HAP-1 (cell line): Measurements from ENCODE around the gene MEOX2.

ENCODE experiments used
- DNase-seq, 2 experiments: peaks; one replicate each; pipeline ENCODE4 v3.0.0-alpha.2; 2016 to 2020; ENCODE audit warnings: low spot score in 2 of 2
- H3K27me3 ChIP-seq: fragments of 250-450 bp; sonication (Bioruptor Pico); 2 replicates; pipeline ENCODE4 v1.5.1; 2020; ENCODE audit warnings: low read depth, mild to moderate bottlenecking, moderate library complexity
- H3K36me3 ChIP-seq: fragments of 250-450 bp; sonication (Bioruptor Pico); replicated peaks from 2 replicates; pipeline ENCODE4 v1.5.1; 2020; ENCODE audit warnings: mild to moderate bottlenecking
- H3K4me1 ChIP-seq: fragments of 250-450 bp; sonication (Bioruptor Pico); 2 replicates; pipeline ENCODE4 v1.5.1; 2020; ENCODE audit warnings: mild to moderate bottlenecking
- H3K4me3 ChIP-seq: fragments of 250-450 bp; sonication (Bioruptor Pico); 2 replicates; pipeline ENCODE4 v1.5.1; 2020; ENCODE audit warnings: mild to moderate bottlenecking, moderate library complexity
- H3K9me3 ChIP-seq: fragments of 250-450 bp; sonication (Bioruptor Pico); 2 replicates; pipeline ENCODE4 v1.5.1; 2020; ENCODE audit warnings: mild to moderate bottlenecking, moderate library complexity
- in situ Hi-C: fragments of 300-500 bp; cut with MboI; formaldehyde crosslinking; loops from 3 replicates; pipeline ENCODE4 v1.14.3; 2020; ENCODE audit warnings: low sequenced_read_pairs, inconsistent platforms, mixed read lengths

The MEOX2 gene

DNA sequence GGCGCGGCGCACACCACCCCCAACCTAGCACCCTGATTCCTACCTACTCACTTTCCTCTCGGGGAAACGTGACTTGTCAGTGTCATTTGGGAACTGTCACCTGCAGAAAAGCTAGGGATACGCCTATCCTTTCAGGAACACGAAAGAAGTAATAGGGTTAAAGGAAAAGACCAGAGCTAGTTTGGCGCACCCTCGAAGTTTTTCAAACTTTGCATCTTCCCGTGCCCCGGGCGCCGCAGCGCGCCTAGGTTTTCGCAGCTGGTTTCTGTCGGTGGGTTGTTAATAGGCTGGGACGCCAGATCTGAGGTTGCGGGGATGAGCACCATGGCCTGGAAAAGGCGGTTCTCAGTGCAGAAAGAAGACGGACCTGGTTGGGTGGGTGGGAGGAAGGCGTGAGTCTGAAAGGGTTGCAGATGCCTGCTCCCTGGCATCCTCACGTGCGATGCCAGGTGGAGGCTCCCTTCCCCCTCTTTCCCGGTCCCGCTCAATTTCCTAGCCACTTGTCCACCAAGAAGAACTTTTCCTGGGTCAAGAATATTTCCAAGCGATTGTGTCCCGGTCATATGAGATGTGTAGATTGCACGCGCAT, 568 bp upstream of the MEOX2 start:
- no peaks in the 10 kb centered on the region for H3K27me3 ChIP-seq
- H3K4me1 ChIP-seq: peaks cover 5% of the 10 kb centered on the region
- H3K4me3 ChIP-seq: no peak overlapping the region
- in situ Hi-C loops: no loop called here
- no peaks in the 10 kb centered on the region for H3K36me3 ChIP-seq
- no peaks in the 10 kb centered on the region for H3K9me3 ChIP-seq
- no peak for DNase-seq

DNA sequence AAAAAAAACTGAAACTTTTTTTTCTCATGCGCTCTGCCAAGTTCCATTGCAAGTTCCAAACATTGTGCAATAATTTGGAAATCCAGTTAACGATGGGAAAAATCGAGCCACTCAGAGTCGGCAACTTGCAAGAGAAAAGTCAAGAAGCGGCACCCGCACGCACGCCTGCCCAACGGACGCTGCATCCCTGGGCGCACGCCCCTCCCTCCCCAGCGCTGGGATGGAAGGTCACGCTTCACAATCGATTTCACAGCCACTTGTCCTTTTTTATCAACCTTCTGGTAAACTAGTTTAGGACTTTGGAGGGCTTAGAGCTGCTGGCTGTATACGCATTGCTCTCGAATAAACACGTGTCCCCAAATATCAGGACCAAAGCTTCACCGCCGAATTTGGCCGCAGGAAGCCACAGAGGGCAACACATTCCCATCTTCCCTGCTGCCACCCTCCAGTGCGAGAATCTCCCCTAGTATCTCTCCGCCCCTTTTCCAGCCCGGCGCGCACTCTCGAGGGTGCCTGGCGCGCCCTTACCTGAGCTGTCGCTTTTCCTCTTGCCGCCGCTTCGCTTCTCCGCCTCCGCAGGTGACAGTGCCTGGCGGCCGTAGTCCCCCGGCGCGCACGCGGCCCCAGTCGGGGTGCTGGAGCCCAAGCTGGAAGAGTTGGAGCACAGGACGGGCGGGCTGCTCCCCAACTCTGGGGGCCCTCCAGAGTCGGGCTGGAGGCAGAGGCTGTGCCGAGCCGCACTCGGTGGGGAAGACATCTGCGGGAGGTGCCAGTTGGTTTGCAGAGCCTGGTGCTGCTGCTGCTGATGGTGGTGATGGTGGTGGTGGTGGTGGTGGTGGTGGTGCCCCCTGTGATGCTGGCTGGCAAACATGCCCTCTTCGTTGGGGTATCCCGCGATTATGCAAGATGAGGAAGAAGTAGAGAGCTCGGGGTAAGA, 857 bp downstream of the MEOX2 start:
- Histone ChIP-seq H3K9me3 (no peaks in the 10 kb centered on the region), H3K36me3 (no peaks in the 10 kb centered on the region), H3K4me3 (no peak overlapping the region), H3K4me1 (peaks cover 5% of the 10 kb centered on the region), H3K27me3 (no peaks in the 10 kb centered on the region)
- no peak for DNase-seq
- in situ Hi-C loops: no loop called here

DNA sequence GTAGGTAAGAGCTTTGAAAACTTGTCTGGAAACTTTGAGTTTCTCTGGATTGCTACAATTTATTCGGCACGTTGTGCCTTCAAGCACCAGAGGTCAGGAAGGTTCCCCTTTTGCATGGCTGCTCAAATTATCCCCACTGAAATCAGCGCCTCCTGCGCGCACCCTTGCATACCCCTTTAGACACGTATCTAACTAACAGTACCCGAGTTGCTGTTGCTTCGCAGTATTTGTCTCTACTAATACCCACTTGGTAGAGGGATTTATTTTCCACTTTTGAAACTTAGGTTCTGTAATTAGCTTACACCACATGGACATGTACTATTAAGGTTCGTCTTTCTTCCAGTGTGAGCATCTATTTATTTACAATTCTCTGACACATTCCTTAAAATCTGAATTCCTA, 1.6 kb downstream of the MEOX2 start:
- Histone ChIP-seq H3K4me3 (no peak overlapping the region), H3K36me3 (no peaks in the 10 kb centered on the region), H3K4me1 (peaks cover 5% of the 10 kb centered on the region), H3K27me3 (no peaks in the 10 kb centered on the region), H3K9me3 (no peaks in the 10 kb centered on the region)
- in situ Hi-C loops: no loop called here
- DNase-seq: no peak

DNA sequence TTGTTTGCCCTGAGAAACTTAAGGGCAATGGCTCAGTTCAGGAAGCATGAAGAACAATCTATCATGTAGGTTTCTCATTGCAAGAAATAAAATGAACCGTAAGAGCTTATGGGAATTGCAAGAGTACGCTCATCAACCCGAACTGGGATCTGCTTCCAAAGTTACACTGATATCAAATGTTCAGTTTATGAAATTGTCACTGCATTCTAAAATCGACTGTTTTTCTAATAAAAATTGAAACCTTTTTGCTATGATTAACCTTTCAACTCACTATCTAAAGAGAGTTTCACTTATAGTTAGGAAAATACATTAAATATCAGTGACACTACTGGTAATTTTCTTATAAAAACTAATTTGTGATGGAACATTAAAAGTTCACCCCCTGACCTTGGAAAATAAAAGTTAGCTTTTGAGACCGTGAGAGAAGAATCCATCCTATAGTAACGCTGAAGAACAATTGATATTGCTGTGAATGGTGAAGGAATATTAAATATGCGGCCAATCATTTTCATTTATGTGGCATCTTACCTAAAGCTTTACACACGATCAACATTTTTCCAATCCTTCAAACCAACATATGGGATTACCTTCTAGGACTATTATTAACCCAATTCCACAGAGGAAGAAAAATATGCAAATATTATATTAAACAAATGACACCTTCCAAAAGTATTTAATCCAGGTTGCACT, 2.2 kb downstream of the MEOX2 start:
- in situ Hi-C loops: no loop called here
- Histone ChIP-seq H3K27me3 (no peaks in the 10 kb centered on the region), H3K4me3 (no peak overlapping the region), H3K36me3 (no peaks in the 10 kb centered on the region), H3K9me3 (no peaks in the 10 kb centered on the region), H3K4me1 (peaks cover 5% of the 10 kb centered on the region)
- DNase-seq: no peak

DNA sequence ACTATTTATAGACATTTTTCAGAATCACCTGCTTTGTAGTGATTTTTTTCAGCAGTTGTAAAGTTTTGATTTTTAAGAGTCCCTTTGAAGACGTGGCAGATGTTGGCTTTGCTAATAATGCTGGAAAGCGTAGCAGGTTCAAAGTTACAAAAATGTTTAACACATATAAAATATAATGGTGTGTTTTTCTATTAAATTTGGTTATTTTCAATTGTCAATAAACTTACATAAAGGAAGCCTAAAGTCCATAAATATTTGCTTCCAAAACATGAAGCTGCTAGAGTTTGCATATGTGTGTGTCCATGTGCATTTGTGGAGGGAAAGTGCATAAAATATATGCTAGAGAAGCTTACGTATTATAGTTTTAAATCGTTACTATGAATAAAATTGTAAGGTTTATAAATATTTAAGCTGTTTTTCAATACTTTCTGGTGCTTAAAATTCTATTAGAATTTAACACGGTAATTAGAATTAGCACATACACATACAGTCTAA, 3.7 kb downstream of the MEOX2 start:
- Histone ChIP-seq H3K36me3 (no peaks in the 10 kb centered on the region), H3K9me3 (no peaks in the 10 kb centered on the region), H3K4me3 (no peak overlapping the region), H3K4me1 (no peaks in the 10 kb centered on the region), H3K27me3 (no peaks in the 10 kb centered on the region)
- no peak for DNase-seq
- in situ Hi-C loops: no loop called here

DNA sequence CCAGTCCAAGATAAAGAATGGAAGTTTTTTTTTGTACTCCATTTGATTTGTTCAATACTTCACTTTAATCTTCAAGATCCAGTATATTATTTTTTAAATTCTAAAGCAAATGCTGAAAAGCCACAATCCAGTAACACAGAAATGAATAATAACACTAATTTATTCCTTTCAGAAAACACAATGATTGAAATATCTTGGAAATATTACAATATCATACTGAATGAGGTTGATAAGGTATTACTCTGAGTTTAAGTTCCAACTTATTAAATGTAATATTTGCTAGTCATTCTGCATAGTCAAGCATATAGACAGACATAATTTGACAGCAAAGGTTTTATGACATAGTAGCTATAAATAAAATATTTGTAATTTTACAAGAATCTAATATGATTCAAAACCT, 4.4 kb downstream of the MEOX2 start:
- no peaks in the 10 kb centered on the region for H3K4me1 ChIP-seq
- no peak for DNase-seq
- H3K4me3 ChIP-seq: no peak overlapping the region
- H3K9me3 ChIP-seq: no peaks in the 10 kb centered on the region
- in situ Hi-C loops: no loop called here
- H3K27me3 ChIP-seq: no peaks in the 10 kb centered on the region
- H3K36me3 ChIP-seq: no peaks in the 10 kb centered on the region

DNA sequence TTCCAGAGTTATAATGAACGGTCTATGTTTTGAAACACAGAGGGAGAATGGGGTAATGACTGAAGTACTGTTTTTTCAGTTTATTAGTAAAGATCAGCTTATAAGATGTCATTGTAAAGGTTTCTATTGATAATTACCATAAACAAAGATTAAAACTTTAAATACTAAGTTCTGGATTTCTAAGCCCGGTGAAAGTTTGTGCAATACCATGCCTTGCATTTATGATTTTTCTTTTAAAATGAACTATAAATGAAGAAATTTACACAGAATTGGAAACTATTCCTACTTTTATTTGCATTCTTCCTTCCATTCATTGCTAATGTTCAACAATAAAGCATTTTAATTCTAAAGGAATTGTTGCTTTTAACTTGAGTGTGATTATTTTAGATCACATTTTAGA, 4.9 kb downstream of the MEOX2 start:
- Histone ChIP-seq H3K36me3 (no peaks in the 10 kb centered on the region), H3K9me3 (no peaks in the 10 kb centered on the region), H3K4me1 (no peaks in the 10 kb centered on the region), H3K27me3 (no peaks in the 10 kb centered on the region), H3K4me3 (no peak overlapping the region)
- in situ Hi-C loops: no loop called here
- DNase-seq: no peak

DNA sequence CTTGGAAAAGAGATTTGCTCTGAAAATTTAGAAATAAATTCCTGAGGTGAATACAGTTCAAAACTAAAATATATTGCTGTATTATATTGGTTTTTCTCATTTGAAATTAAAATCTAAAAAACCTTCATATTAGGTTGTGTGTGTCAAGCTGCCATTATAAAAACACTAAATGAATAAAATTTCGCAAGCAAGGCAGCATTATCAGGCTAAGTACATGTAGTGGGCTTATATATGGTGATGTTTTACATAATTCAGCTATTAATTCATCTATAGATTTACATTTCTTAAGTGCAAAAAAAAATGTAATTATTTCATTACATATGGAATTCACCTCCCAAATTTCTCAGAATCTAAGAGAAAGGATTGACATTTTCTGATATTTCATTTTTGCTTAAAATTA, 5.3 kb downstream of the MEOX2 start:
- Histone ChIP-seq H3K36me3 (no peaks in the 10 kb centered on the region), H3K4me3 (no peak overlapping the region), H3K4me1 (no peaks in the 10 kb centered on the region), H3K9me3 (no peaks in the 10 kb centered on the region), H3K27me3 (no peaks in the 10 kb centered on the region)
- in situ Hi-C loops: no loop called here
- no peak for DNase-seq

DNA sequence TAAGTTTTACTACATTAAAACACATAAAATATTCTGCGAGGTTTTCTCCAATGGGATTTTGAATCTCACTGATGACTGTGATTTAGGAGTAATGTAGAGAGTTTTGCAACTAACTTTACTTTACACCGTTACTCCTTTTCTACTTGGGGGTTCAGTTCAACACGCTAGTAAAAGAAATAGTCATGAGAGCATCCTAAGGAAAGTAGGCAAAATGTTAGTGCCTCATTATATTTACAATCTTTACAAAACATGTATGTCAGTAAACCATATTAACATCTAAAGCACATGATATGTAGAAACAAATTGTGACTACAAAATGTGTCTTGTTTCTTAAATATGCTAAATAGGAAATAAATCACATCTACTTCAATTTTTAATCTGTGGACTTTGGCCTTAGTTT, 6.0 kb downstream of the MEOX2 start:
- no peak for DNase-seq
- no peaks in the 10 kb centered on the region for H3K9me3 ChIP-seq
- H3K4me3 ChIP-seq: no peak overlapping the region
- no peaks in the 10 kb centered on the region for H3K36me3 ChIP-seq
- in situ Hi-C loops: no loop called here
- no peaks in the 10 kb centered on the region for H3K4me1 ChIP-seq
- H3K27me3 ChIP-seq: no peaks in the 10 kb centered on the region

DNA sequence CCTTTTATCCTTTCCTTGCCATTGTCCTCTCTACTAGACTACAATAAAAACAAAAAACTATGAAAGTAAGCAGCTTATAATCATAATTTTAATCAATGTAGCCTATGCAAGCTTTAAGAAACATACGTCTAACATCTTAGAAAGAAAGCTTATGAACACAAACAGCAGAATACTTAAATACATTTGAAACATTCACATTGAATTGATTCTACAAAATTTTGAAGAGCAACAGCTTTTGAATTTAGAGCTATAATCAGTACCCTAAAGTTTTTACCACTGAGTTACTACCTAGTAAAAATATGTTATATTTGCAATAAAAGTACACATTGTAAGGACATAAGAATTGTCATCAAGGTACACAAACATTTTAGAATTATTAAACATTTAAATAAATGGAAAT, 7.2 kb downstream of the MEOX2 start:
- Histone ChIP-seq H3K4me1 (no peaks in the 10 kb centered on the region), H3K36me3 (no peaks in the 10 kb centered on the region), H3K4me3 (no peak overlapping the region), H3K9me3 (no peaks in the 10 kb centered on the region), H3K27me3 (no peaks in the 10 kb centered on the region)
- DNase-seq: no peak
- in situ Hi-C loops: no loop called here

DNA sequence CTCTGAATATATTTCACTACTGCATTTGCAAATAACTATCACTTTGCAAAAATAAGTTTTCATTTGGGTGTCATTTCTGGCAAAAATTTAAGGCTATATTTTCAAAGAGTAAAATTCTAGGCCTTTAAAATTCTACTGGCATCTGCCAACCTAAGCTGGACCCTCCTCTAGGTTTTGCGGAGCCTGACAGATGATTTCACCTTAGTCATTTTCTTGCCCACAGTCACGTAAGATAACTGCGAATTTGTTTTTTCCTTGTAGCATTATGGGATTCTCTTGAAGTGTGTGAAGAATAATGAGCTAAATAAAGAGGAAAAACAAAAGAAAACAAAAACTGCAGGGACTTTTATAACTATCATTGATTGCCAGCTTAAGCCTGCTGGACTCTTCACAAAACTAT, 7.8 kb downstream of the MEOX2 start:
- H3K36me3 ChIP-seq: no peaks in the 10 kb centered on the region
- H3K9me3 ChIP-seq: no peaks in the 10 kb centered on the region
- H3K4me1 ChIP-seq: no peaks in the 10 kb centered on the region
- in situ Hi-C loops: no loop called here
- no peak overlapping the region for H3K4me3 ChIP-seq
- H3K27me3 ChIP-seq: no peaks in the 10 kb centered on the region
- no peak for DNase-seq

DNA sequence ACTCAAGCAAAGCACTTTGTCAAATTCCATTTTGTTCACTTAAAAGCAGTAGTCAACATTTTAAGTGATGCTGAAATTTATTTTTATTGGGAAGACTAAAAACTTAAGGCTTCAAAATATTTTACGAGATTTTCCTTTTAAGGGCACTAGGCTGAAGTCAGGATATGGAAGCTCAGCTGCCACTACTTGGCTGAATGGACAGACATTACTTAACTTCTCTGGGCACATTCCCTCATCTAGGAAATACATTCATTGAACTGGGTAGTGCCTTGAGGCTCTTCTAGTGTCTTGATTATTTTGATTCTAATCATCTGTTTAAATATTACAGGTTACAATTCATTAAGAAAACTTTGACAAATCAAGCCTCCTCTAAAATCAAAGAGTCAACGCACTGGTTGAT, 11.1 kb downstream of the MEOX2 start:
- Histone ChIP-seq H3K4me3 (no peak overlapping the region), H3K36me3 (no peaks in the 10 kb centered on the region), H3K4me1 (no peaks in the 10 kb centered on the region), H3K27me3 (no peaks in the 10 kb centered on the region), H3K9me3 (no peaks in the 10 kb centered on the region)
- no peak for DNase-seq
- in situ Hi-C loops: no loop called here

DNA sequence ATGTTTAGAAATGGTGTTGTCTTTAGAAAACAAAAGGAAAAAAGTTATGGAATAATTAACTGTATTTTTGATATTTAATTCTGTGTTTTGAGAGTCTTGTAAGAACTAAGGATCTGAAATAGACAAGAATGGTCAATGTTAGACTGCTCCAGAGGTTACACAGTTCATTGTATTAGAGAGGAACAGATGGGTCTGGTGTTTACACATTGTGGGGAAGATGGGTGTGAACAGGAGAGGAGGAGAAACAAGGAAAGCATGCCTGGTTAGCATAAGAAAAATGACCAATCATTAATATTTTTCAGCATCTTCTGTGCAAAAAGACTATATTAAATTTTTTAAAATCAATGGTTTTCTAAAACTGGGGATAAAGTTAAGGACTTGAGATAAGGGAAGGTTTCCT, 11.9 kb downstream of the MEOX2 start:
- no peaks in the 10 kb centered on the region for H3K9me3 ChIP-seq
- in situ Hi-C loops: no loop called here
- no peak for DNase-seq
- no peaks in the 10 kb centered on the region for H3K27me3 ChIP-seq
- H3K4me1 ChIP-seq: no peaks in the 10 kb centered on the region
- H3K36me3 ChIP-seq: no peaks in the 10 kb centered on the region
- H3K4me3 ChIP-seq: no peak overlapping the region

DNA sequence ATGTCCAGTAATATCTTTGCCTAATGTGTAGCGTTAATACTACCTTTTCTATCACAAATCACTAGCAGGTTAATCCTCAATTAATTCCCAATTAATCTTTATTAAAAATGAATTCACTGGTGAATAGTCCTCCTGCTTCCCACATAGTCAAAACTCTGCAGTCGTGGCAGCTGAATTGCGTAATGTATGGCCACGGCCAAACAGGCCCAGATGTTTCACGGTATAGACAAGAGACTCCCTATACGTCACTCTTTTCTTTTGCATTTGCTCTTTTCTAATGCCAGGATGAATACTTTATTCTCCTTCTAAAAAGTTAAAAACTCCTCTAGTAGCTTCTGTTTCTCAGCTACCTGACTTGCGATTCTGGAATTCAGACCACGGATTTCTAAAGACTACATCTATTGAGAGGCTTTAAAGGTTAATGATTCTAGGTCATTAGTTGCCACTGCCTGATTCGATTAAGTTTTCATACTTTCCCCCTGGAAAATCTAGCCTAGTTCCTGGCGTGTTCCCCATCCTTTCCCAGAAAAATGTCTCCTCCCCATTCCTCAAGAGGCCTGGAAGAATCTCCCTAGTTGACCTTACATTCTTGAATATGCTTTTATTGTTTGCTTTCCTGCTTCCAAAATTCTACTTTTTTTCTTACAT, 16.9 kb downstream of the MEOX2 start:
- DNase-seq: no peak
- H3K27me3 ChIP-seq: no peaks in the 10 kb centered on the region
- in situ Hi-C loops: no loop called here
- H3K4me1 ChIP-seq: no peaks in the 10 kb centered on the region
- no peaks in the 10 kb centered on the region for H3K36me3 ChIP-seq
- no peak overlapping the region for H3K4me3 ChIP-seq
- H3K9me3 ChIP-seq: no peaks in the 10 kb centered on the region
